Progenitor cell of endocrine pancreas (in vitro differentiated cells): ENCODE results near the gene SESTD1. TPM values are rescaled to one million over a fixed set of nuclear protein-coding genes. Genes with fewer than 3 reads are reported as not detected.

Source experiments
- DNase-seq: peaks from one replicate; pipeline ENCODE4 v3.0.0; 2021; ENCODE audit warnings: low spot score; ENCODE audit not compliant: unreplicated experiment
- H3K27ac Mint-ChIP-seq: 2 replicates; pipeline ENCODE4 v1.8.0; 2021; ENCODE audit warnings: mild to moderate bottlenecking, moderate library complexity, mixed read lengths
- H3K27me3 Mint-ChIP-seq: 2 replicates; pipeline ENCODE4 v1.8.0; 2021; ENCODE audit warnings: mixed read lengths
- H3K36me3 Mint-ChIP-seq: 2 replicates; pipeline ENCODE4 v1.8.0; 2022; ENCODE audit warnings: mixed read lengths; ENCODE audit not compliant: insufficient read depth
- H3K4me1 Mint-ChIP-seq: 2 replicates; pipeline ENCODE4 v1.8.0; 2021; ENCODE audit warnings: low read depth, mixed read lengths
- H3K4me3 Mint-ChIP-seq: 2 replicates; pipeline ENCODE4 v1.8.0; 2021; ENCODE audit warnings: low read depth, mild to moderate bottlenecking, moderate library complexity, mixed read lengths
- H3K9me3 Mint-ChIP-seq: 2 replicates; pipeline ENCODE4 v1.8.0; 2021; ENCODE audit warnings: low read depth, mixed read lengths
- total RNA-seq: library from RNA; stranded (reverse); gene quantifications from 2 replicates; pipeline ENCODE4 v1.2.1, GENCODE V29; 2021
- TF ChIP-seq, protein P1 (sequence below): fragments of 200-600 bp; sonication (generic); IDR thresholded peaks from one replicate; pipeline ENCODE4 v1.5.0; 2021; ENCODE audit warnings: antibody characterized with exemption, mild to moderate bottlenecking; ENCODE audit not compliant: unreplicated experiment

Gene SESTD1
- total RNA-seq, 1 donor from 2014 or later = 108 TPM

DNA sequence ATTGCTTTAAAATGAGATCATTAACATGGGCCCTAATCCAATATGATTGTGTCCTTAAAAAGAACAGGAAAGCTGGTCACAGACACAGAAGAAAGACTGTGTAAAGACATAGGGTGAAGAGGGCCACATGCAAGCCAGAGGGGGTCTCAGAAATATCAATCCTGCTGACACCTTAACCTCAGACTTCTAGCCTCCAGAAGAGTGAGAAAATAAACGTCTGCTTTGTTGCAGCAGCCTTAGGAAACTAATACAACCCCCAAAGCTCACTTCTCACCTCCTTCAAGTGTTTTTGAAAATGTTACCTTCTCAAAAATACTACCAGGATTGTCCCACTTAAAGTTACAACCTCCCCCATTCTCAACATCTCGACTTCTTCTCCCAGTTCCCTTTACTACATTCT lies 39.8 kb upstream of the SESTD1 start:
- H3K9me3 Mint-ChIP-seq = peaks cover 3% of the 10 kb centered on the region
- TF ChIP-seq, protein P1, sequence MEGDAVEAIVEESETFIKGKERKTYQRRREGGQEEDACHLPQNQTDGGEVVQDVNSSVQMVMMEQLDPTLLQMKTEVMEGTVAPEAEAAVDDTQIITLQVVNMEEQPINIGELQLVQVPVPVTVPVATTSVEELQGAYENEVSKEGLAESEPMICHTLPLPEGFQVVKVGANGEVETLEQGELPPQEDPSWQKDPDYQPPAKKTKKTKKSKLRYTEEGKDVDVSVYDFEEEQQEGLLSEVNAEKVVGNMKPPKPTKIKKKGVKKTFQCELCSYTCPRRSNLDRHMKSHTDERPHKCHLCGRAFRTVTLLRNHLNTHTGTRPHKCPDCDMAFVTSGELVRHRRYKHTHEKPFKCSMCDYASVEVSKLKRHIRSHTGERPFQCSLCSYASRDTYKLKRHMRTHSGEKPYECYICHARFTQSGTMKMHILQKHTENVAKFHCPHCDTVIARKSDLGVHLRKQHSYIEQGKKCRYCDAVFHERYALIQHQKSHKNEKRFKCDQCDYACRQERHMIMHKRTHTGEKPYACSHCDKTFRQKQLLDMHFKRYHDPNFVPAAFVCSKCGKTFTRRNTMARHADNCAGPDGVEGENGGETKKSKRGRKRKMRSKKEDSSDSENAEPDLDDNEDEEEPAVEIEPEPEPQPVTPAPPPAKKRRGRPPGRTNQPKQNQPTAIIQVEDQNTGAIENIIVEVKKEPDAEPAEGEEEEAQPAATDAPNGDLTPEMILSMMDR = no peak

DNA sequence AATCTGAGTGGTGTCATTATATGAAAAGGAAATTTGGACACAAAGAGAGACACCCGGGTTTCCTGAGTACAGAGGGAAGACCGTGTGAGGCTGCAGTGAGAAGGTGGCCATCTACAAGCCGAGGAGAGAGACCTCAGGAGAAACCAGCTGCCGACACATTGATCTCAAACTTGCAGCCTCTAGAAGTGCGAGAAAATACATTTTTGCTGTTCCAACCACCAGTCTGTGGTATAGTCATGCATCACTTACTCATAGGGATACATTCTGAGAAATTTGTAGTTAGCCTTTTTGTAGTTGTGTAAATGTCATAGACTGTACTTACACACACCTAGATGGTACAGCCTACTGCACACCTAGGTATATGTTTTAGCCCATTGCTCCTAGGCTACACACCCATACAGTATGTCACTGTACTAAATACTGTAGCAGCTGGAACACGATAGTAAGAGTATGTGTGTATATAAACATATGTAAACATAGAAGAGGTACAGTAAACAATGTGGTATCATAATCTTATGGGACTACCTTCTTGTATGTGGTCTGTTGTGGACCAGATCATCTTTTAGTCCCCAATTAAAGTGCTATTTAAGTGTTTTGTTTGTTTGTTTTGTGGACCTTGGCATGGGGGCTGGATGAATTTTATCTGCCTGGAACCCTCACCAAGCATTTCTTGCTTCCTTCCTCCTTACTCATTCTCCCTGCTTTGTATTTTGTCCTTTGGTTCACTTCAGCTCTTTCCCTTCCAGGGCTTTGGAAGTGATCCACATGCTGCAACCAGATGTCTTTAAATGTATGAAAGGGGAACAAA lies 38.3 kb upstream of the SESTD1 start:
- H3K4me3 Mint-ChIP-seq = no peak overlapping the region
- DNase-seq = no peak
- H3K4me1 Mint-ChIP-seq = no peaks in the 10 kb centered on the region
- peaks cover 3% of the 10 kb centered on the region for H3K9me3 Mint-ChIP-seq
- H3K36me3 Mint-ChIP-seq = no peaks in the 10 kb centered on the region
- H3K27me3 Mint-ChIP-seq = no peaks in the 10 kb centered on the region
- TF ChIP-seq, protein P1 = no peak
- H3K27ac Mint-ChIP-seq = no peak overlapping the region

More for the DNA sequence above, 39.8 kb upstream of the SESTD1 start:
- Mint-ChIP-seq H3K4me3 (no peak overlapping the region), H3K4me1 (no peaks in the 10 kb centered on the region), H3K27me3 (no peaks in the 10 kb centered on the region), H3K36me3 (no peaks in the 10 kb centered on the region), H3K27ac (no peak overlapping the region)
- DNase-seq = no peak

DNA sequence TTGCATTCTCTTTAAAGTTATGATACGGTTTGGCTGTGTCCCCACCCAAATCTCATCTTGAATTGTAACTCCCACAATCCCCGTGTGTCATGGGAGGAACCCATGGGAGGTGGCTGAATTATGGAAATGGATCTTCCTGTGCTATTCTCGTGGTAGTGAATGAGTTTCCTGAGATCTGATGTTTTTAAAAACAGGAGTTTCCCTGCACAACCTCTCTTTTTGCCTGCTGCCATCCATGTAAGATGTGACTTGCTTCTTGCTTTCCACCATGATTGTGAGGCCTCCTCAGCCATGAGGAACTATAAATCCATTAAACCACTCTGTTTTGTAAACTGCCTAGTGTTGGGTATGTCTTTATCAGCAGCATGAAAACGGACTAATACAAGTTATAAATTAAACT lies 37.5 kb upstream of the SESTD1 start:
- no peaks in the 10 kb centered on the region for H3K27me3 Mint-ChIP-seq
- no peaks in the 10 kb centered on the region for H3K4me1 Mint-ChIP-seq
- no peak overlapping the region for H3K4me3 Mint-ChIP-seq
- peaks cover 3% of the 10 kb centered on the region for H3K9me3 Mint-ChIP-seq
- H3K27ac Mint-ChIP-seq = no peak overlapping the region
- H3K36me3 Mint-ChIP-seq = no peaks in the 10 kb centered on the region
- no peak for DNase-seq
- TF ChIP-seq, protein P1 = no peak

DNA sequence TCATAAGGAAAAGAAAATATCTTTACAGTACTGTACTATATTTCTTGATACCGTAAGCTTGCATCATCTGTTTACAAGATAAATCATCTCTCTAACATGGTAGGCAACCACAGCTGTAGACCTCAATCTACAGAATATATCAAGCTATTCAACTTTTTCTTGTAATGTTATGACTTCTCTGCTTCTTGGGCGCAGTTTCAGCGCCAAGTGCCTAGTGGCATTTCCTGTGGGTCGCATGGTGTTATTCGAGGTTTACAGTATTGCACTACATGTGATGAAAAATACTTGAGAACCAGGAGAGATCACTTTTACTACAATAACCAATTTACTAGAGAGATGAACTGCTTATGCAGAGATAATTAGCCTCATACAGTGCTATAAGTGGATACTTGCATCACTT lies 34.0 kb upstream of the SESTD1 start:
- no peaks in the 10 kb centered on the region for H3K27me3 Mint-ChIP-seq
- peaks cover 3% of the 10 kb centered on the region for H3K9me3 Mint-ChIP-seq
- no peaks in the 10 kb centered on the region for H3K4me1 Mint-ChIP-seq
- TF ChIP-seq, protein P1 = no peak
- H3K27ac Mint-ChIP-seq = no peak overlapping the region
- H3K36me3 Mint-ChIP-seq = no peaks in the 10 kb centered on the region
- no peak overlapping the region for H3K4me3 Mint-ChIP-seq
- no peak for DNase-seq

DNA sequence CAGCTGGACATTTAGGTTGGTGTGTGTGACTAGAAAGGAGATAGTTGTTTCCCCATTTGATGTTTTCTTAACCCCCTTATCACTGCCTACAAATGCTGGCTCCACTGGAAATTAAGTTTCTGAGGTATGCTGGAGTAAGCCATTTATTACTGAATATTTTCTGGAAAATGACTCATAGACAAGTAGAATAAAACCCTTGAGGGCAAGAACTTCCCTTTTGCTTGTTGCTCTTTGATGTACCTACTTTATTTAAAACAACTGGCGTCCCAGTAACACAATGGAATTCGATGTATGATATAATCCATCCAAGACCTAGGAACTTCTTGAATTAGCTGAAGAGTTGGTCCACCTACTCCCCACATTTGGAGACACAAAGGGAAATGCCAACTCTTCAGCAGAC lies 33.3 kb upstream of the SESTD1 start:
- DNase-seq = no peak
- Mint-ChIP-seq H3K9me3 (peaks cover 3% of the 10 kb centered on the region), H3K27me3 (no peaks in the 10 kb centered on the region), H3K4me3 (no peak overlapping the region), H3K36me3 (no peaks in the 10 kb centered on the region), H3K27ac (no peak overlapping the region), H3K4me1 (no peaks in the 10 kb centered on the region)
- TF ChIP-seq, protein P1 = no peak
